GM18868 (cell line): ENCODE measurements around the gene HOATZ.

Source experiments
- ATAC-seq: cut with Tn5 transposase; IDR thresholded peaks from one replicate; pipeline ENCODE4 v1.9.1; 2021; ENCODE audit warnings: mild to moderate bottlenecking, moderate library complexity; ENCODE audit not compliant: unreplicated experiment

HOATZ gene

DNA sequence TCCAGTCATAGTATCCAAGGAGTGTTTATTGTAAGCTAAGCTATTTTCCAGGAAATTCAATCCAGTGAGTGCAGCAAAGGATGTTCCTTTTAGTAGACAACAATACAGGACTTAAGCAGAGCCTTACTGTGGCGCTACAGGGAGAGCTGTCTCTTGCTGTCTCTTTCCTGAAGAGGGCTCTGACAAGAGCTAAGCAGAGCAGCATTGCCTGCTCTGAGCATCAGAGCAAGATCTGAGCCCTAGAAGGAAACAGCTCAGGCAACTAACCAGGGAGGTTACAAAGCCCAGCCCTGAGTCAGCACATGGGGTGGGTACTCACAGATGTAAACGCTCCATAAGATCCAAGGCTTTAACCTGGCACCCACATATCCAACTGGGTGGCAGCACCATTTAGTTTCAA is 33.9 kb downstream of the HOATZ start:
- ATAC-seq, result no peak

DNA sequence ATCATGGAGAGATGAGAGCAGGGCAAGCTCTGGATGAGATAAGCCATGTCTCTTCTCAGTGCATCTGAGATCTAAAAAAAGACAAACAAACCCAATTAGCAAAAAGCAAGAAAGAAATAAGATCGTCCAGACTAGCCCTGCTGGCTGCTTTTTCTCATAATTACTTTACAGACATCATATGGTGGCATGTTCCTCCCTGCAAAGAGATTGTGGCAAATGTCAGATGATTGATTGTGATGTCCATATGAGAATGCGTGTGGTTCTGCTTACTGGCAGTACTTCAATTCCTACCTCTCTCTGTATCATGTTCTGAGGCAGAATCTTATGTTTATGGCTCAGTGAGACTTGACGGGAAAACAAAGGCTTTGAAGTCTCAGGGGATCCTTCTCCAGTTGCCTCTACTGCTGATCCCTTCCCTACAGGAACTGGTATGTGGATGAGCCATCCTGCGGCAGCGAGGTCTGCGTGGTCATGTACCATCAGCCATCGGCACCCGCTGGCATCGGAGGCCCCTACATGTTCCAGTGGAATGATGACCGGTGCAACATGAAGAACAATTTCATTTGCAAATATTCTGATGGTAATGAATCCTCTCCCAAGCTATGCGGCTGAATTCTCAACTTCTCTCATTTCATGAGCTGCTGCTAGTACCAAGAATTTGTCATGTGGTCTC is 34.8 kb downstream of the HOATZ start:
- no peak for ATAC-seq

DNA sequence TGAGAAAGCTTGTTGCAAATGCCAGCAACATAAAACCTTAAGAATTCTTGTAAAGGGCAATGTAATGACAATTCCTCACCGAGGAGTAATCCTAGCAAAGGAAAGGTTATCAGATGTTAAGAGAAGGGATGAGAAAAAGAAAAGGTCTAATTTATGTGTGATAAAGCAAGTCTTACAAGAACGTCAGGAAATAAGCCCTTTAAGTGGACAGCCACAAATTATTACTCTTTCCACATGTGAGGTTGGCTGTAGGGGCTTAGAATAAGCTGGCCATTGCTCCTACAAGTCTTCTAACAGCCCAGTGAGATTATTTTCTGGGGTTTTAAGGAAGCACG is 35.3 kb downstream of the HOATZ start:
- no peak for ATAC-seq

DNA sequence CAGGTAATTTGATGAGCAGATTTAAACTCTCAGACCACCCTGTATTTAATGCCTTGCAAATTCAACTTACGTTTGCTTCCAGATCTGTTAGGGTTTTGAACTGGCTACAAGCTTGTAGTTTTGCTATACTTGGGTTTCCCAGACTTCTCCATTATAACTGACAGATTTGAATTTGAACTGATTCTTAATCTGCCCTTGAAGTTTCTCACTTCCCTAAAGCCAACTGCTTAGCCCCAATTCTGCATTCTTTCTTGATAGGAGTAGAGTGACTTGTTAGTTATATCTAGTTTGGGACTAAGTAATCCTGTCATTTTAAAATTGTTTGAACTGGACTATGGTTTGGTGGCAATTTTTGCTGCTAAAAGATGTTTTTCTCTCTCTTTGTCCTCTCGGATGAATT is 35.7 kb downstream of the HOATZ start:
- no peak for ATAC-seq

DNA sequence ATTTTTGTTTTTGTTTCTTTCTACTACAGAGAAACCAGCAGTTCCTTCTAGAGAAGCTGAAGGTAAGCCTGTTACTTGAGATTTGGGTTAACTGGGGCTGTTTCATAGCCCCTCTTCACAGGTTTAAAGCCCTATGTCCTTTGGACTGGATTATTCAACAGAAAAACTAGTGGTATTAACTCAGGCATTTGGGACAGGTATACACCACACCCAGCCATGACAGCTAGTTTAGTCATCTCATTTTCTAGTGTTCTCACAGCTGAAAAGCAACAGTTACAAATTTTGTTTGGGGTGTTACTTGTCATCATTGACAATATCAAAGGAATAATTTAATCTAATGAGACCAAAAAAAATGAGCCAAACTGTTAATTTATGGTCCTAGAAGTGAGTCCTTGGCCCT is 40.0 kb downstream of the HOATZ start:
- ATAC-seq, result no peak

DNA sequence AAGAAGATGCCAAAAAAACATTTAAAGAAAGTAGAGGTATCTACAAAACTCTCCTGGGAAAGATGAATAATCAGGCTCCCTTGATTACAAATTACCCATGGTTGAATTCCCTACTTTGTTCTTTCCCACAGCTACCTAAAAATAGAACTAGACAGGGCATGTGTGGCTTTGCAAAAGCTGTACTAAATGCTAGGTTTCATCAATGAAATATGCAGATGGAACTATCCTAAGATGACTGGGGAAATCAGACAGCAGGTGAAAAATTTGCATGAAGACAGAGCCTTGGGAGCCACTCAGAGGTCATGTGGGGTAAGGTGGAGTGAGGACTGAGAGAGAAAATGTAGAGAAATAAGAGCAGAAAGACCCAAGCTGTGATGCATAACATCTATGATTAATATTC is 40.7 kb downstream of the HOATZ start:
- ATAC-seq, result no peak

DNA sequence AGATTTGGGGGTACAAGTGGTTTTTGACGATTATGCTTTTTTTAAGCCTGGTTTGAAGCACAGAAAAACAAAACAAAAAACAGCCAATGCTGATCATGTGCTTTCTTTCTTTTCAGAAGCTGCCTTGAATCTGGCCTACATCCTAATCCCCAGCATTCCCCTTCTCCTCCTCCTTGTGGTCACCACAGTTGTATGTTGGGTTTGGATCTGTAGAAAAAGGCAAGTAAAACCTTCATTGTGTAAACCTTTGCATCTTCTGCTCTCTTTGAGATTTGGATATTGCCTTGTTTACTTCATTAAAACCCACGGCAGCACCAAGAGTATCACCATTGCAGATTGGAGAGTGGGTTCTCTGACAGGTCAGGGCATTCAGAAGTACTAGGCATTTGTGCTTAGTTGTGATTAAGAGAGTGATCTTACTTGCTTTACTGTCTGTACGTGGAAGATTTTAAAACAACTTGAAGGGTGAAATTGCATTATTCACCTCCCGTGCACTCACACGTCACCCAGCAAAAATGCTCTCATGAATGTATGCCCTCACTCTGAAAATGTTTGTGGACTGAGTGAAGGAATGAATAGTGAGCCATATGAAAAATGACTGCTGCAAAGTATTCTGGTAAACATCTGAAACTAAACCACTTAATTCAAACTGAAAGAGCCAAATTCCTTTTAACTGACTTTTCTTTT is 43.0 kb downstream of the HOATZ start:
- ATAC-seq, result no peak

DNA sequence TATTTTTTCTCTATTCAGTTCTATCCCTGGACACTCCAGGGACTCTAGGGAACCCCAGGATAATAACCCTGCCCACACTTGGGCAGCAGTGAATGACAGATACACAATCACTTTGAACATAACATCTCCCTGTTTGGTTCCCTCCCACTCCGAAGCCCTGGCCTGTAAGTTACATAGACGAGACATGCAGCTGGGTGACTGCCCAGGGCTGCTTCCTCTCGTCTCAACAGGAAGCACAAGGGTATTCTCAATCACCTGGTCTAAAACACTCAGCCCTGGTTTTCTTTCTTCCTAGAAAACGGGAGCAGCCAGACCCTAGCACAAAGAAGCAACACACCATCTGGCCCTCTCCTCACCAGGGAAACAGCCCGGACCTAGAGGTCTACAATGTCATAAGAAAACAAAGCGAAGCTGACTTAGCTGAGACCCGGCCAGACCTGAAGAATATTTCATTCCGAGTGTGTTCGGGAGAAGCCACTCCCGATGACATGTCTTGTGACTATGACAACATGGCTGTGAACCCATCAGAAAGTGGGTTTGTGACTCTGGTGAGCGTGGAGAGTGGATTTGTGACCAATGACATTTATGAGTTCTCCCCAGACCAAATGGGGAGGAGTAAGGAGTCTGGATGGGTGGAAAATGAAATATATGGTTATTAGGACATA is 45.4 kb downstream of the HOATZ start:
- no peak for ATAC-seq

DNA sequence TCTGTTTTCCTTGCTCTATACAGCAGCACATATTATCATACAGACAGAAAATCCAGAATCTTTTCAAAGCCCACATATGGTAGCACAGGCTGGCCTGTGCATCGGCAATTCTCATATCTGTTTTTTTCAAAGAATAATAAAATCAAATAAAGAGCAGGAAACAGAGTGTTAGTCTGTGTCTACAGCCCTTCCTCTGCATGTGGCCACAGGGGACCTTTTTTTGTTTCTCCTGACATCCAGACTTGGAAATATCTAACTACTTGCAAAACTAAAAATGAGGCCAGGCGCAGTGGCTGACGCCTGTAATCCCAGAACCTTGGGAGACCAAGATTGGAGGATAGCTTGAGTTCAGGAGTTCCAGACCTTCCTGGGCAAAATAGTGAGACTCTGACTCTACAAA is 46.2 kb downstream of the HOATZ start:
- no peak for ATAC-seq

DNA sequence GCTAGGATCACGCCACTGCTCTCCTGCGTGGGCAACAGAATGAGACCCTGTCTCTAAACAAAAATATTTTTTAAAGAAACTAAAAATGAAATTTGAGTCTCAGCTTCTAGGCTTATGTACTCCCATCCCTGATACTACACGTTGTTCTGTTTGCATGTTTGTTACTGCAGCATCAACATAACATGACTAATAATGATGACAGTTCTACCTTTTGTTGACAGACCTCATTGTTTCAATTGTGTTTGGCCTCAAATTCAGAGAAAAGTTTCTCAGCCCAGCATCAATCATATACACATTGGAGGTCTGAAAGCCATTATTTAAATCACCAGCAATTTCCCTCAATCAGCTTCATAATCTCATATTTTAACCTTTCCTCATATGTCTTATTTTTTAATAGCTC is 46.7 kb downstream of the HOATZ start:
- no peak for ATAC-seq

DNA sequence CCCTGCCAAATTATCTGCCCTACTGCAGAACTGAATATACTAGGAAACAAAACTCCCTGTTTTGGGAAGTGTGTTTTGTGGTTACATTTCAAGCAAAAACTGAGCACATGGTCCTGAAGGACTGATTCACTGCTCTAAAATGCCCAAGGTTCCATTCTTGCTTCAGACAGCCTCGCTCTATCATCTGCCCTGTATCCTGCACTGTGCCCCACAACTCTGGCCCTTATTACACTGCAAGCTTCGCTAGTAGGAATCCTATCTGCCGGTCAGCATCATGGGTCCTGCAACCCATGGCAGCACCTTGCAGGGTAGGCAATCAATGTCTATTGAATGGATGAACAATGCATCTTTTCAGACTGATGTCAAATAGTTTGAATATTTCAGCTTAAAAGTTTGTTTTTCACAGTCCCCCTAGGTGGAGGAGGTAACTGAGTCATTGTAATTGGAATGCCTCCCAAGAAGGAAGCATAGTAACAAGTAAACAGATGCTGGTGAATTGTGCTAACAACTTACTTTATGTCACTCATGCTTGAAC is 47.3 kb downstream of the HOATZ start:
- no peak for ATAC-seq

DNA sequence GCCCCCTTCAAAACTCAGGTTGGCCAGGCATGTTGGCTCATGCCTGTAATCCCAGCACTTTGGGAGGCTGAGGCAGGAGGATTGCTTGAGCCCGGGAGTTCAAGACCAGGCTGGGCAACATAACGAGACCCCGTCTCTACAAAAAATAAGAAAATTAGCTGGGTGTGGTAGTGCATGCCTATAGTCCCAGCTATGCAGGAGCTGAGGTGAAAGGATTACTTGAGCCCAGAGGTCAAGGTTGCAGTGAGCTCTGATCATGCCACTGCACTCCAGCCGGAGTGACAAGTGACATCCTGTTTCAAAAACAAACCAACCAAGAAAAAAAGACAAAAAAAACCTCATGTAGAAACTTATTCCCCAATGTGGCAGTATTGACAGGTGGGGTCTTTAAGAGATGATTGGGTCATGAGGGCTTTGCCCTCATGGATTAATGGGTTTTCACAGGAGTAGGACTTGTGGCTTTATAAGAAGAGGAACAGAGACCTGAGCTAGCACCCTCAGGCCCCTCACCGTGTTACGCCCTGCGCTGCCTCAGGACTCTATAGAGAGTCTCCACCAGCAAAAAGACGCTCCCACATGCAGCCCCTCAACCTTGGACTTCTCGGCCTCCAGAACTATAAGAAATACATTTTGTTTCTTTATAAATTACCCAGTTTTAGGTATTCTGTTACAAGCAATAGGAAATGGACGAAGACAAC is 48.3 kb downstream of the HOATZ start:
- ATAC-seq, result no peak

DNA sequence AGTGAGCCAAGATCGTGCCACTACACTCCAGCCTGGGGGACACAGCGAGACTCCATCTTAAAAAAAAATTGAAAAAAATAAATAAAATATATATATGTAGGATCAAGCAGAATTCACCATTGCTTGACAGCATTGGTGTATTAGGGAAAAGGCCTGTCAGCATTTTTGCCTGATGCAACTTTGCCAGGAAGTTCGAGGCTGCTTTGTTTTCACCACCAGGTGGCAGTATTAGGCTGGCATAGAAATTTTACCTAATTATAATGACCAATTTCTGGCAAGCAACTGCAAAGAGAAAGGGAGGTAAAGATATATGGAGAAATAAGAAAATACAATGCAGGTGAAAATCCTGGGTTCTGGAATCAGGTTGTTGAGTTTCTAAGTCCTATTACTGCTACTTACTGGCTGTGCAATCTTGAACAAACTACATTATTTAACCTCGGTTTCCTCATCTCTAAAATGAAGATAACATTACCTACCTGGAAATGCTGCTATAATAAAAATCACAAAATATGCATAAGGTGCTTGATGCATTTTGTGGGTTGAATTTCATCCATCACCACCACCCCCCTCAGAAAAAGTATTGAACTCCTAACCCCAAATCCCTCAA is 50.6 kb downstream of the HOATZ start:
- ATAC-seq, result no peak

DNA sequence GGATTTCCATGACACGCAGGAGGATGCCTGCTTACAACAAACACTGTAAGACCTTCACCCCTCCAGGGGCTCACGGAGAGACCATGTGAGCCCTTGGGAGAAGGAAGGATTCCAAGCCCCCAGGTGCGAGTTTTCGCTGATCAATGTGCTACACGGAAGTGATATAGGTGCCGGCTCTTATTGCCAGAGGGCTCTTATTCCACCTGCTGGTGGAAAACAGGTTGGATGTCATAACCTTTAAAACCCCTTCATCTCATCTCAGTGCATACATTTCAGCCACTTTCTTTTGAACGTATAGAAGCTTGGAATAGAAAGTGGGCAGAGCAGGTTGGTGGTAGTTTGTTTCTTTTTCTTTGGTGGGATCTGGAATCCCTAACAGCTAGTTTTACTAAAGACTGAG is 51.7 kb downstream of the HOATZ start:
- ATAC-seq, result no peak

DNA sequence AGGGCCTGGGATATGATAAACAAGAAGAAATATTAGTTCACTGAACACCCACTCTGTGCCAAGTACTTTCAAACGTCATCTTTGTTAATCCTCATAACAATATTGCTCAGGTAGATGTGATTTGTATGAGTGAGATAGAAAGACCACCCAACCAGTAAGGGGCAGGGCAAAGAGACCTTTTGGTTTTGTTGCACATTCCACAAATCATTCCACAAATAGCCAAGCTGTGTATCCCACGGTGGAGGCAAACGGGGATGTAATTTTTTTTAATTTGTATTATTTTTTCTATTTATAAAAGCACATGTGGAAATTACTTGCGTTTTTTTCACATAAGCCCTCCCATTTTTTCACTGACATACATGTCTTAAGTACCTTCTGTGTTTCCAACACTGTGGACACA is 54.9 kb downstream of the HOATZ start:
- ATAC-seq, result no peak

DNA sequence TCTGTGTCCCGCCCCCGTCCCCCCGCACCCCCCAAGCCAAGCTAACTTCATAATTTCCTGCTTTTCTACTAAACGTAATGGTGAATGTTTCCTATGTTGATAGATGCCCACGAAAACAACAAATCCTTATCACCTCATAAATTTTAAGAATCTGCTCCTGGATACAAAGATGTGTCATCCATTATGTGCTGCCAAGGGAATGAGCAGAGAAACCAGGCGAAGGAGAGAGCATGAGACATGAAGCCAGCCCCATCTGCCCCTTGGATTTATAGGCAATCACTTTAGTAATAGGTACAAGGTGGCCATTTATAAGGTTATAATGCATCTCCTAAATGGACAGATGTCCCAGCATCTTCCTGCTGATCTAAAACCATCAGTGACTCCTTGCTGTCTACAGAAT is 56.2 kb downstream of the HOATZ start:
- no peak for ATAC-seq

DNA sequence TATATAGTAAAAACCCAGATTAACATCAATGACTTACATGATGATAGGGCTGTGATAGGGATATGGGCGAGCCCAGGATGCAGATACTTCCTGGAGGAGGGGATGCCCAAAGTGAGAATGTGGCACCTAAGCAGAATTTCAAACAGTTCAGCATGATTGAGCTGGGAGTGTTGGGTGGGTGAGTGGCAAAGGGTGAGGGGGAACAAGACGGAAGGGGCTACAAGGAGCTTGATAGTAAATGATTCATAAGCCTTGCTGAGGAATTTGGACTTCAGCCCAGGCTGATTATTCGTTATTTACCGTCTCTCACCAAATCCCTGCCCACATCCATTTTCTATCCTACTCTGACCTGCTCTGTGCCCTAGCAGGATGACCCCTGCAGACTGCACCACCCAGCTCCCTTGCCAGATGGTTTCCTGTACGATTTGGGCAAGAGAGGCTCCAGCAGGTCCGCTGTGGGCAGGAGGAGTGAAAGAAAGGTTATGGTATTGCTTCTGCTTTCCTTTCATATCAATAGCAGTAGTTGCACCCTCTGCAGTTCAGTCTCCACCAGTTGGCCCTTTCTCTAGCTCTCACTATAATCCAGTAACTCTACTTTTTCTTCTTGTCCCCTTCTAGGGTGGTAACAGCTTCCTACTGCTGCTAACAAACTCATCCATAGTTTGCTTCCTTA is 57.4 kb downstream of the HOATZ start:
- no peak for ATAC-seq

DNA sequence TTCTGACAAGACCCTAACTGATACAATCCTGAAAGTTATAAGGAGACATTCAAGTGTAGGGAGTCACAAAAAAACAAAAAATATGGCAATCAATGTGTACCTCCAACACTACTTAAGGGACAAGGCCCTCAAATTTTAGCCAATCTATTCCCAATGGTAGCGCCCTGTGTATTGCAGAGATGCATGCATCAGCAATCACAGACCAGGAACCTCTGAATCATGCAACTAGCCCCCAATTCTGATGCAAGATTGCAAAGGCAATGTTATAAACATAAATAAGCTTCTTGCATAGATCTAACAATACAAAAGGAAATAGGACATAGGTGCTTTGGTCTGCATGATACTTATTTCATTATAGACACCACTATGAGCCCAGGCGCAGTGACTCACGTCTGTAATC is 58.0 kb downstream of the HOATZ start:
- no peak for ATAC-seq

DNA sequence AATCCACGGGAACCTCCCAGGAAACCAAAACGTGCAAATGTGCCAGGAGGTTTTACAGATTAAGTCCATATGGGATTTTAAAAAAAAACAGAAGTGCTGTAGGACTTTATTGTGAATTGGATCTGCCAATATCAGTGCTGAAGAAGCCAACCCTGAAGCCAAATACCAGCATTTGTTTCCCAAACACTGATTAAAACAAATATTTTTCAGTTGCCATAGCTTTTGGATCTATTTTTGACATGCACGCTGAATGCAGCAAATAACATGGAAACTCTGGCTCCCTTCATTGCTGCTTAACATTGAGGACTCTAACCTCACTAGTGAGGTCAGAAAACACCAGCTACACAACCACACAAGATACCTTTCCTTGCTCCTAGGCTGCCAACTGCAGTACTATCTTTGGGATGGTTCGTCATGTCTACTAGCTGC is 59.3 kb downstream of the HOATZ start:
- ATAC-seq, result no peak

DNA sequence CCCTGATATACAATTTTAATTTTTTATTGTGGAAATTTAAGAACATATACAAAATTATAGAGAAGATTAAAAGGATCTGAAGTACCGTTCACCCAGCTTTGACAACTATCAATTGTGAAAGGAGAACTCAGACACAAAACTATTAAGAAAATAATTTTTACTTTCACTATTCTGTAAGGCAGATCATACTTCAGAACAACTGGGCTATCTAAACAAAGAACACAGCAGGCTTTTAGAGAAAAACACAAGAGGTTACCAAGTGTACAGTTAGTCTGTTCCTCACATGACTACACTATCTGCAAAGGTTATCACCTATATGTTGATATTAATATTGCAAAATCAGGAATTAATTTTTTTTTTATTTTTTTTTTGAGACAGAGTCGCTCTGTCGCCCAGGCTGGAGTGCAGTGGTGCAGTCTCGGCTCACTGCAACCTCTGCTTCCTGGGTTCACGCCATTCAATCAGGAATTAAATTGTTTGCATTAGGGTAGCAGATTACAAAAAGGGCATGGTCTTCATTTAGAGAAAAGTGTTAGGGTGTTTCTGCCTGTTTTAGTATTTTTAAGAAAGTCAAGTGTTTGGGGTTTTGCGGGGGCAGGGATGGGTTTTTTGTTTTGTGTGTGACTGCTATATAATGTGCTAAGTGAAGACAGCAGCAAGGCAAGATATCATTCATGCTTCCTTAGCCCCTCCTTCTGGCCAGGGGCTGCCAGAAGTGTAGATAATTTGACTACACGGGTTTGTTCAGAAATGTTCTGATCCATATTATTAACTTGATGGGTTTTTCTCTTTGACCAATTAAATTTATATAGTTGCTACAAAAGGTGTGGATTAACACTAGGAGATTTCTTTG is 60.0 kb downstream of the HOATZ start:
- ATAC-seq, result no peak
